ENCODE results near the gene SETBP1.

The SETBP1 gene

DNA sequence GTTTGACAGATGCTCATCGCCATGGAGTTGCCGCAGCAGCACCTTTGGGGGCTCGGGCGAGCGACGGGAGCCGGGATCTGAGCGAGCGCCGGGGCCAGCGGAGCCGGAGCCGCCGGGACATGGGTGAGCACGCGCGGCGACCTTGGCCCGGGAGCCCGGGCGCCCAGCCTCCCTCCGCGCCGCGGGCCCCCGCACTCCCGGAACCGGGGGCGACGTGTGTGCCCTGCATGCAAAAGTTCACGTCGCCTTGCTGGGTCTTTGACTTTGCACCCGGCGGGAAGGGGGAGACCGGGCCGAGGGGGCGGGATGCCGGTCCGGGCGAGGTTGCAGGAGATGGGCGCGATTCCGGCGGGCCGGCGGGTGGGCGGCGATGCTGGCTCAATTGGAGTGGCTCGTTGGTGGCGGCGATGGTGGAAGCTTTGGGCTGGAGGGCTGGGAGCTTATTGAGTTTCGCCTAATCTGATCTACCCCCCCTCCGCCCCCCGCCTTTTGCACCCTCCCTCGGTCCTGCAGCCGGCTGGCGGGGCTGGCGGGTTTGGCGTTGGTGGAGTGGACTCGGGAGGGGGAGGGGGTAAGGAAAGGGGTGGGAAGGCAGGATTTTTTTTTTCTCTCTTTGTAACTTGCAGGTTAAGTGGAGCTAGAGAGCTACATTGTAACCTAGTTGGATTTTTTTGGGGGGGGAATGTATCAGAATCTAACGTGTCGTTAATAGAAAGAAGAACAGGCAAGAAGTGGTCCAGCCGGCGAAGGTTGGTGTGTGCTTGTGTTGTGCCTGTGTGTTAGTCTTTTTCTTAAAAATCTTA lies at the start of gene SETBP1:
SETBP1 (plus strand) TSS at position 616 of the 803 bp plus-strand sequence. CDS start 20,459 bp downstream, outside the sequence.
- DNase-seq (ENCODE audit: low read depth in 2 of 2), result peak; percentile 26 to 36

- no peak for DNase-seq (ENCODE audit: low read depth in 2 of 2)
Observed at GRCh38 chr18:44632469-44633145, 48.1 kb upstream of the SETBP1 start.

- no peak for DNase-seq (ENCODE audit: low read depth in 2 of 2)
Observed at GRCh38 chr18:44635546-44635945, 45.1 kb upstream of the SETBP1 start.

DNA sequence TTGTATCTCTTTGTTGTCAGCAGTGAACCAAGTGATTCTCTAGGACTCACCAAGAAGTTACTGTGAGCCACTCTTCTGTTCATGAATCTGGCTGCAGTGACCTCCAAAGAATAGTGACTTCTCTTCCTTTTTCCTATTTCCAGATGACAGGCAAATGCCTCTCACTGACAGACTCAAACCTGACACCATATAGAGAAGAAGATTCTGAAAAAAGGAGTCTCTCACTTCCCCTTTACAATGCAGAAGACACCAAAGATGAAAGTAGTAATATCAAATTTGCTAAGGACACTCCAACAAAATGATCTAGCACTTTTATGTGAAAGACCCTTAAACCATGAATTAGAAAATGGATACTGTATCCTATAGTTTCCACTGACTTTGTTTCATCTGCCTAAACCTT lies 44.4 kb upstream of the SETBP1 start:
- DNase-seq (ENCODE audit: low read depth in 2 of 2), result no peak

GRCh38 chr18:44637210-44638033 lies 43.3 kb upstream of the SETBP1 start:
- DNase-seq (ENCODE audit: low read depth in 2 of 2), result no peak

GRCh38 chr18:44638034-44638540 lies 42.6 kb upstream of the SETBP1 start:
- no peak for DNase-seq (ENCODE audit: low read depth in 2 of 2)

GRCh38 chr18:44638811-44639210 lies 41.9 kb upstream of the SETBP1 start:
- DNase-seq (ENCODE audit: low read depth in 2 of 2), result no peak

GRCh38 chr18:44643004-44643403 lies 37.7 kb upstream of the SETBP1 start:
- no peak for DNase-seq (ENCODE audit: low read depth in 2 of 2)

DNA sequence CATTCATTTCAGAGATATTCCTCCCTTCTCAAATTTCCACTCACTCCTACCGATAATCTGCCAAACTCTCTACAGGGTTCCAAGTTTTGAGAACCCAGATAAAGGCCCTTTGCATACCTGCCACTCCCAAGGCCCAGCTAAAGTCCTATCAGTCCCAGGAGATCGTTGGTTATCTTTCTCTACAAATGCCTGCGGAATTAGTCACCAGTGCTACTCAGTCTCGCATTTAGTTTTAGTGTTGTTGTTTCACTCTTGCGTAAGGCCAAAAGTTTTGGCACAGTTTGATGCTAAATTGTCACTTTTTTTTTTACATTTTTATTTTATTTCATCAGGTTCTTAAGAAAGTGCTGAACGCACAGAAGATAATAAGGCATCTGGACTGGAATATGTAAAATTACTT lies 29.2 kb upstream of the SETBP1 start:
- no peak for DNase-seq (ENCODE audit: low read depth in 2 of 2)

- no peak for DNase-seq (ENCODE audit: low read depth in 2 of 2)
Observed at GRCh38 chr18:44651918-44652572, 28.6 kb upstream of the SETBP1 start.

DNA sequence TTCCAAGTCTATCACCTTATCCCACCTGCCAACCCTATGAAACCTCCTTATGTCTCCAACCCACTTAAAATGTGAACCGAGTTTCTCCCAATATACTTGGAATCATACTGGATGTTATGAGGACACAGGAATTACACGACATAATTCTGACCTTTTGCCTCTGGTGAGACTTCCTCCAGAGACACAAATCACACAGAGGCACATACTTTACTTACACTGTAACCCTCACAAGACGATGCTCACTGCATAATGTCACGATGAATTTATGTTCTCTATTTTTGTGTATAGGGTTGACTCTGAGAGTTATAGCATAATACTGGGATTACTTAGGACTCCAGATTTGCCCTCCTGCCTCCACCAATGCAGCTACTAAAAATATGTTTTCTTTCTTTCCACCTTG lies 28.0 kb upstream of the SETBP1 start:
- DNase-seq (ENCODE audit: low read depth in 2 of 2), result no peak

- no peak for DNase-seq (ENCODE audit: low read depth in 2 of 2)
Observed at GRCh38 chr18:44654573-44654972, 26.1 kb upstream of the SETBP1 start.

- DNase-seq (ENCODE audit: low read depth in 2 of 2), result no peak
Observed at GRCh38 chr18:44655435-44655834, 25.3 kb upstream of the SETBP1 start.

GRCh38 chr18:44659771-44660170 lies 20.9 kb upstream of the SETBP1 start:
- DNase-seq (ENCODE audit: low read depth in 2 of 2), result no peak

DNA sequence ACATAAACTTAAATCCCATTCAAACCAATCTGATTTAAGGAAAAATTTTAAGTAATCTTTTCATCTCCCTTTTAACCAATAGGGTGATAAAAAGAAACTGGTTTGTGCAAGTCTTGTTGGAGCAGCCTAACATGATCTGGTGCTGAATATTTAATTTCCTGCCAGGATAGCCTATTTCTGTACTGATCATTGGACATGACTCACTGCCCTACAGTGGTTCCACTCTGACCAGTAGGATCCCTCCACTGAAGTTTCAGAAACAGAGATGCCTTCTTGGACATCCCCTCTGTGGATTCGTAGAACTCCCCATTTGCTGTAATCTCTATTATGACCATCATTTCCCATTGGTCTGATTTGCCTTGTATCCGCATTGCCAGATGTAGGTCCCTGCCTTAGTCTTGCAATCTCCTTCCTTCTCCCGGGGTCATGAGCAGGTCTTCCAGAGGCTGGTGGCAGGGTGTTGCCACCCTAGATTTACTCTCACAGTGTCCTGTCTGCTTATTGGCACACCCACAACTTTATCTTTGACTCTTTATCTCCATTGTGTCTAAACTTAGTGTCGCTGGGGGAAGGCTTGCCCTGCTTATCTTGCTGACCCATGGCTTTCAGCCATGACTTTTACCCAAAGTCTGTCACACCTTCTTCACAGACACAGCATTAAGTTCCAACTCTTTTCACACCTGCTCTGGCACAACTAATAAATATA lies 12.3 kb upstream of the SETBP1 start:
- no peak for DNase-seq (ENCODE audit: low read depth in 2 of 2)

DNA sequence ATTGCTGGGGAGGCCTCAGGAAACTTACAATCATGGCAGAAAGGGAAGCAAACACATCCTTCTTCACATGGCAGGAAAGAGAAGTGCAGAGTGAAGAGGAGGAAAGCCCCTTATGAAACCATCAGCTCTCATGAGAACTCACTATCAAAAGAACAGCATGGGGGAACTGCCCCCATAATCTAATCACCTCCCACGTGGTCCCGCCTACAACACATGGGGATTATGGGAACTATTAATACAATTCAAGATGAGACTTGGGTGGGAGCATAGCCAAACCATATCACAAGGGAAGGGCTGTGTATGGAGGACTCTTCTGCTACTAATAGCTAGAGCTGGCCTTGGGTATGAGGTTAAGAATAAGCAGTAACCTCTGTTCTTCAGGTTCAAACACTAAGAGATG lies 8.8 kb upstream of the SETBP1 start:
- DNase-seq (ENCODE audit: low read depth in 2 of 2), result no peak

GRCh38 chr18:44672506-44672905 lies 8.2 kb upstream of the SETBP1 start:
- DNase-seq (ENCODE audit: low read depth in 2 of 2), result no peak

DNA sequence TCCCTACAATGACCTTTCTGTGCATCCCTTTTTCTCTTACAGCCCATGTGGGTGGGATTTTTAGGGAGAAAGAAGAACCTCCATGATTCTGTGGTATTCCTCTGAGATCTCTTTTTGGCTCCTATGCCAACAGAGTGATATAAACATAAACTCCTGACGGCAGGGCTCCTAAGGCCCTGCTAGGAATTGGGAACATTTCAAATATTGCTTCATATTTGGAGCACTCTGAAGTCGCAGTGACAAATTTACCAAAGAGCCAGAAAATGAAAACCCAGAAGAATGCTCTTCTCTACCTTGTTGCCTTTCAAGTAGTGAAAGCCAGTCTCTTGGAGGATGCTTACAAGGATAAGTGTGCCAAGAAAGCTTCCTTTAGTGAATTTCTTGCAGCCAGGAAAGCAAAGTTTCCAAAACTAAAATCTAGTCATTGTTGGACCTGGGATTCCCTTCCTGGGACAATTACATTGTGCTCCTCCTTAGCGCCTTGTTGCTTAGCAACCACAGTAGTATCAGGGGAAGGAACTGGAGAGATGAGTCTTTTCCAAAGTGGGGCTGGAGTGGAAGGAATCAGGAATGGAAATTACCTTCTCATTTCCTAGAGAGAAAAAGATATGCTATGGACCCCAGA lies 7.3 kb upstream of the SETBP1 start:
- no peak for DNase-seq (ENCODE audit: low read depth in 2 of 2)

DNA sequence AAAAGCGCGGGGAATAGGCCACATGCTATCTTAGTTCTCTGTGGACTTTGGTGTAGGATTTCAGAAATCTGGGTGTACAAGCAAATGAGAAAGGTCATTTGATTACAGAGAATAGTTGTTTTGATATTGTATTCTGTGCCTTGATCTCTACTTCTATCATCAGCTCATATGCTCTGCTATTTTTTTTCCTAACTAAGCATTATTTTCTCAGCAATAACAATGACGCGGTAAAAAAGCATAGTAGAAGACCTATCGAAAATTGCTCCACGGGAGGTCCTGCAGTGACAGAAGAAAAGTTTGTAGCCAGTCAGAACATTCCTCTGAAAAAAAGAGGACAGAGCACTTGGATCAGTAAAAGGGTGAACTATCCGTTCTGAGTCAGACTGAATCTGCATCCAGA lies 2.8 kb upstream of the SETBP1 start:
- DNase-seq (ENCODE audit: low read depth in 2 of 2), result no peak

GRCh38 chr18:44678725-44679055 lies 2.0 kb upstream of the SETBP1 start:
- no peak for DNase-seq (ENCODE audit: low read depth in 2 of 2)

Measured in stimulated activated CD4-positive, alpha-beta T cell treated with anti-CD3 and anti-CD28 coated beads, Interleukin-4, amount 100 ng/mL, for 48 hours (primary cell).